K562 (cell line): Measurements from ENCODE around the gene HAPLN2.

Experiments
- CTCF ChIP-seq, 3 experiments: IDR thresholded peaks in 2 of 3; conservative IDR thresholded peaks in 1 of 3; 2 replicates each; pipeline ENCODE4 v1.5.1; 2011 to 2012; ENCODE audit warnings: low read length in 3 of 3, mild to moderate bottlenecking in 3 of 3, control low read depth in 2 of 3, improper control_type of control experiment in 1 of 3, inconsistent platforms in 1 of 3, low read depth in 1 of 3, mixed read lengths in 1 of 3, moderate library complexity in 1 of 3; ENCODE audit not compliant: insufficient read depth in 2 of 3
- ELF1 ChIP-seq: fragments of 200-800 bp; sonication (Bioruptor generic); IDR thresholded peaks from 2 replicates; pipeline ENCODE4 v1.6.1; 2016; ENCODE audit warnings: missing genetic modification characterization, missing compliant biosample characterization
- LEF1 ChIP-seq: fragments of 450-650 bp; IDR thresholded peaks from 2 replicates; pipeline ENCODE4 v1.6.1; 2016; ENCODE audit warnings: mild to moderate bottlenecking
- RAD51 ChIP-seq: fragments of 450-650 bp; IDR thresholded peaks from 2 replicates; pipeline ENCODE4 v1.7.1; 2016; ENCODE audit warnings: low read depth, mild to moderate bottlenecking, borderline replicate concordance
- RCOR1 ChIP-seq, 2 experiments: IDR thresholded peaks; 2 replicates each; pipeline ENCODE4 v1.6.1; 2012; ENCODE audit warnings: low read depth in 2 of 2, low read length in 2 of 2, borderline replicate concordance in 1 of 2, improper control_type of control experiment in 1 of 2
- RFX5 ChIP-seq: IDR thresholded peaks from 2 replicates; pipeline ENCODE4 v1.6.1; 2011; ENCODE audit warnings: low read depth, mild to moderate bottlenecking, improper control_type of control experiment, low read length
- TEAD4 ChIP-seq, 2 experiments: sonication (generic) in 1 of 2; formaldehyde crosslinking in 1 of 2; IDR thresholded peaks; 2 replicates each; pipeline versions ENCODE4 v1.6.1 to v1.8.0; 2012 to 2022; ENCODE audit warnings: borderline replicate concordance in 1 of 2, inconsistent platforms in 1 of 2, low read length in 1 of 2, mild to moderate bottlenecking in 1 of 2, missing genetic modification reagents in 1 of 2
- TRIM25 ChIP-seq: fragments of 450-650 bp; IDR thresholded peaks from 2 replicates; pipeline ENCODE4 v1.7.0; 2016; ENCODE audit warnings: borderline replicate concordance
- ZNF253 ChIP-seq: fragments of 250-450 bp; sonication (Bioruptor Pico); conservative IDR thresholded peaks from 2 replicates; pipeline ENCODE4 v1.6.1; 2021; ENCODE audit warnings: mild to moderate bottlenecking
- ZNF77 ChIP-seq: fragments of 250-450 bp; sonication (Bioruptor Pico); IDR thresholded peaks from 2 replicates; pipeline ENCODE4 v1.5.0; 2020

GRCh38 chr1:156601892-156602291 is 17.3 kb upstream of the HAPLN2 start:
- TF ChIP-seq RFX5 (no peak), TEAD4 (IDR thresholded peaks at IDR 0.05; ENCODE audit: low read length) (no peak), TEAD4 (CRISPR knock-in tag; IDR thresholded peaks at IDR 0.05; ENCODE audit: borderline replicate concordance) (no peak), RCOR1 (IDR thresholded peaks at IDR 0.05; ENCODE audit: borderline replicate concordance in 1 of 2, low read depth in 2 of 2, low read length in 2 of 2) (no peak), CTCF (IDR thresholded peaks at IDR 0.05 in 2 of 3, conservative IDR thresholded peaks at IDR 0.05 in 1 of 3; ENCODE audit: insufficient read depth in 2 of 3, low read depth in 1 of 3, low read length in 3 of 3) (no peak), ELF1 (no peak), ZNF253 (CRISPR knock-in tag) (no peak), ZNF77 (no peak), LEF1 (no peak), RAD51 (no peak), TRIM25 (no peak)
